OCI-LY3 (cell line): ENCODE measurements around the gene WDR20.
"Not testable (repeated sequence)": the region's sequence is repeated elsewhere in the genome, so short reads cannot be mapped to it uniquely, and the experiment has no call there.

Experiments
- H2AFZ ChIP-seq: fragments of 200-600, 300-600 bp; shearing (Covaris generic); 2 replicates; pipeline ENCODE4 v1.6.0; 2014; ENCODE audit warnings: antibody characterized with exemption, low read depth, low read length
- H3K27ac ChIP-seq: fragments of 200-600, 300-600 bp; sonication (generic); 2 replicates; pipeline ENCODE4 v1.5.1; 2014; ENCODE audit warnings: mild to moderate bottlenecking, low read length, moderate library complexity, mixed read lengths
- H3K27me3 ChIP-seq: fragments of 200-600, 300-600 bp; sonication (generic); 2 replicates; pipeline ENCODE4 v1.6.1; 2014; ENCODE audit warnings: low read depth, low read length, mixed read lengths
- H3K36me3 ChIP-seq: fragments of 200-600, 300-600 bp; sonication (generic); replicated peaks from 2 replicates; pipeline ENCODE3; 2014; ENCODE audit warnings: low read depth, low read length, mixed read lengths
- H3K4me1 ChIP-seq: fragments of 300-600, 200-600 bp; sonication (generic); 2 replicates; pipeline ENCODE4 v1.6.1; 2014; ENCODE audit warnings: low read length, mixed read lengths
- H3K4me2 ChIP-seq: fragments of 200-600, 300-600 bp; sonication (generic); 2 replicates; pipeline ENCODE4 v1.6.1; 2014; ENCODE audit warnings: low read length, mixed read lengths
- H3K4me3 ChIP-seq: fragments of 300-600, 200-600 bp; sonication (generic); 2 replicates; pipeline ENCODE4 v1.5.1; 2014; ENCODE audit warnings: antibody characterized with exemption, mild to moderate bottlenecking, low read length, moderate library complexity
- H3K79me2 ChIP-seq: fragments of 300-600, 200-600 bp; shearing (Covaris generic); 2 replicates; pipeline ENCODE4 v1.6.1; 2014; ENCODE audit warnings: mild to moderate bottlenecking, low read length, mixed read lengths
- H3K9ac ChIP-seq: fragments of 300-600, 200-600 bp; shearing (Covaris generic); 2 replicates; pipeline ENCODE4 v1.6.0; 2014; ENCODE audit warnings: mild to moderate bottlenecking, low read length, moderate library complexity
- H3K9me3 ChIP-seq: fragments of 200-600, 300-600 bp; shearing (Covaris generic); 2 replicates; pipeline ENCODE4 v1.6.1; 2014; ENCODE audit warnings: low read length, mixed read lengths; ENCODE audit not compliant: insufficient read depth
- H4K20me1 ChIP-seq: fragments of 200-600, 300-600 bp; sonication (generic); 2 replicates; pipeline ENCODE4 v1.6.1; 2016; ENCODE audit warnings: low read length, mixed read lengths; ENCODE audit not compliant: insufficient read depth
- CTCF ChIP-seq: fragments of 200-600, 300-600 bp; sonication (generic); IDR thresholded peaks from 2 replicates; pipeline ENCODE4 v1.5.1; 2014; ENCODE audit warnings: antibody characterized with exemption, low read length, low read depth
- EZH2phosphoT487 ChIP-seq: fragments of 200-600 bp; shearing (Covaris generic); IDR thresholded peaks from 2 replicates; pipeline ENCODE4 v1.6.1; 2018; ENCODE audit warnings: antibody characterized with exemption, mixed run types, low read depth

Gene WDR20

DNA sequence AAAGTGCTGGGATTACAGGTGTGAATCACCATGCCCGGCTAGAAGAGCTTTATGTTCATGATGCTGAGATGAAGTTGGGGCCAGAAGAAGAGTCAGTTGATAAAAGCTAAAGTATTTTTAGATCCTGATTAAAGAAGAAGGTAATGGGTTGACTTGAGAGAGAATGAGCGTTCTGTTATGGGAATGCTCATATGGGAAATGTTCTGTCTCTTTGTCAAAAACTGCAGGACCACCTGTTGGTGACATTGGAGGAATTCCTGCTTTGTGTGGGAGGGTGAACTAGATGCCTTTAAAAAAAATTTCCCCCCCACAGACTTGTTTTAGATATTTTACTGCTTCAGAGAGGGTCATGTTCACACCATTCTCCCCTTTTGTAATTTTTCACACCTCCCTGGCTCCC is 6.7 kb downstream of the WDR20 start:
- peaks cover 36% of the 10 kb centered on the region for H4K20me1 ChIP-seq
- no peak overlapping the region for H3K4me3 ChIP-seq
- H3K27ac ChIP-seq: no peak overlapping the region
- no peak overlapping the region for H2AFZ ChIP-seq
- peaks cover under 1% of the 10 kb centered on the region; the same call in 1 of the 2 replicates for H3K4me1 ChIP-seq
- H3K27me3 ChIP-seq: no peaks in the 10 kb centered on the region
- H3K36me3 ChIP-seq: peaks cover 4% of the 10 kb centered on the region
- H3K9ac ChIP-seq: no peak overlapping the region
- H3K9me3 ChIP-seq: no peaks in the 10 kb centered on the region
- H3K4me2 ChIP-seq: no peak overlapping the region
- peaks cover 88% of the 10 kb centered on the region for H3K79me2 ChIP-seq
- TF ChIP-seq CTCF (no peak), EZH2phosphoT487 (no peak)

DNA sequence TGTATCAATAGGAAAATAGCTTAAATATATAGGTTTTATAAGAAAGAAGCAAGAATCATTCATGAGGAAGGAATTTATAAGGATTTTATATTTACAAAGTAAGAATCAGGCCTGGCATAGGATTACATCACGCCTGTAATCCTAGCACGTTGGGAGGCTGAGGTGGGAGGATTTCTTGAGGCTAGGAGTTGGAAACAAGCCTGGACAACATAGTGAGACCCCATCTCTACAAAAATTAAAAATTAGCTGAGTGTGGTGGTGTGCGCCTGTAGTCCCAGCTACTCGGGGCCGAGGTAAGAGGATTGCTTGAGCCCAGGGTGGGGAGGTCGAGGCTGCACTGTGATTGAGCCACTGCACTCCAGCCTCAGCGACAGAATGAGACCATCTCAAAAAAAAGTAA is 10.4 kb downstream of the WDR20 start:
- H3K4me2 ChIP-seq: no peak overlapping the region
- H4K20me1 ChIP-seq: peaks cover 58% of the 10 kb centered on the region
- H3K27ac ChIP-seq: no peak overlapping the region
- H3K36me3 ChIP-seq: peaks cover 14% of the 10 kb centered on the region
- H2AFZ ChIP-seq: no peak overlapping the region
- H3K9ac ChIP-seq: no peak overlapping the region
- TF ChIP-seq EZH2phosphoT487 (no peak), CTCF (no peak)
- no peaks in the 10 kb centered on the region for H3K9me3 ChIP-seq
- peaks cover 88% of the 10 kb centered on the region for H3K79me2 ChIP-seq
- H3K4me1 ChIP-seq: peaks cover 7% of the 10 kb centered on the region
- H3K27me3 ChIP-seq: no peaks in the 10 kb centered on the region
- H3K4me3 ChIP-seq: no peak overlapping the region

- no peak for TF ChIP-seq EZH2phosphoT487
- TF ChIP-seq CTCF: no peak
- no peak overlapping the region for H3K4me3 ChIP-seq
- no peak overlapping the region for H2AFZ ChIP-seq
- H3K27me3 ChIP-seq: no peaks in the 10 kb centered on the region
- H3K79me2 ChIP-seq: peaks cover 85% of the 10 kb centered on the region
- peaks cover 14% of the 10 kb centered on the region for H3K36me3 ChIP-seq
- H3K9me3 ChIP-seq: no peaks in the 10 kb centered on the region
- H3K9ac ChIP-seq: no peak overlapping the region
- H3K4me1 ChIP-seq: peaks cover 10% of the 10 kb centered on the region
- H3K27ac ChIP-seq: no peak overlapping the region
- no peak overlapping the region for H3K4me2 ChIP-seq
- H4K20me1 ChIP-seq: peaks cover 56% of the 10 kb centered on the region
These were observed 11.0 kb downstream of the WDR20 start for GRCh38 chr14:102150744-102151143.

DNA sequence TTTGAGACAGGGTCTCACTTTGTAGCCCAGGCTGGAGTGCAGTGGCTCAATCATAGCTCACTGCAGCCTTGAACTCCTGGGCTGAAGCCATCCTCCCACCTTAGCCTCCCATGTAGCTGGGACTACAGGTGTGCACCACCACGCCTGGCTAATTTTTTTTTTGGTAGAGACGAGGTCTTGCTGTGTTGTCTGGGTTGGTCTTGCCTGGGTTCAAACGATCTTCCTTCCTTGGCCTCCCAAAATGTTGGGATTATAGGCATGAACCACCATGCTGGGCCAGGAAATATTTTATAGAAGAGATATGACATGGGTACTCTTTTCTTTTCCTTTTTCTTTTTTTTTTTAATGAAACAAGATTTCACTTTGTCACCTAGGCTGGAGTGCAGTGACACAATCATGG is 11.7 kb downstream of the WDR20 start:
- H2AFZ ChIP-seq, H3K4me3 ChIP-seq, H3K27me3 ChIP-seq, H3K9me3 ChIP-seq, H3K27ac ChIP-seq, H3K4me2 ChIP-seq, H3K9ac ChIP-seq: not testable (repeated sequence)
- peaks cover 10% of the 10 kb centered on the region for H3K4me1 ChIP-seq
- H3K36me3 ChIP-seq: peaks cover 14% of the 10 kb centered on the region
- H3K79me2 ChIP-seq: peaks cover 80% of the 10 kb centered on the region
- H4K20me1 ChIP-seq: peaks cover 52% of the 10 kb centered on the region

GRCh38 chr14:102154121-102154520 is 14.4 kb downstream of the WDR20 start:
- TF ChIP-seq EZH2phosphoT487 (no peak), CTCF (no peak)
- H4K20me1 ChIP-seq: peaks cover 52% of the 10 kb centered on the region
- H3K36me3 ChIP-seq: peaks cover 14% of the 10 kb centered on the region
- no peak overlapping the region for H3K27ac ChIP-seq
- no peak overlapping the region for H2AFZ ChIP-seq
- H3K27me3 ChIP-seq: no peaks in the 10 kb centered on the region
- H3K79me2 ChIP-seq: peaks cover 73% of the 10 kb centered on the region
- H3K9ac ChIP-seq: no peak overlapping the region
- H3K4me2 ChIP-seq: no peak overlapping the region
- no peaks in the 10 kb centered on the region for H3K9me3 ChIP-seq
- peaks cover 10% of the 10 kb centered on the region for H3K4me1 ChIP-seq
- no peak overlapping the region for H3K4me3 ChIP-seq
